NCI-H2029 treated with DMSO at 0.1 percent for 48 hours (cell line): Measurements from ENCODE around the gene SGMS1.
A peak's percentile ranks its signal among the peaks of the same experiment; 100 is the strongest.
"Not testable (repeated sequence)": the region's sequence is repeated elsewhere in the genome, so short reads cannot be mapped to it uniquely, and the experiment has no call there.

Experiments used
- DNase-seq: peaks from one replicate; lab custom pipeline; 2025; lab: John Stamatoyannopoulos, UW

The SGMS1 gene

DNA sequence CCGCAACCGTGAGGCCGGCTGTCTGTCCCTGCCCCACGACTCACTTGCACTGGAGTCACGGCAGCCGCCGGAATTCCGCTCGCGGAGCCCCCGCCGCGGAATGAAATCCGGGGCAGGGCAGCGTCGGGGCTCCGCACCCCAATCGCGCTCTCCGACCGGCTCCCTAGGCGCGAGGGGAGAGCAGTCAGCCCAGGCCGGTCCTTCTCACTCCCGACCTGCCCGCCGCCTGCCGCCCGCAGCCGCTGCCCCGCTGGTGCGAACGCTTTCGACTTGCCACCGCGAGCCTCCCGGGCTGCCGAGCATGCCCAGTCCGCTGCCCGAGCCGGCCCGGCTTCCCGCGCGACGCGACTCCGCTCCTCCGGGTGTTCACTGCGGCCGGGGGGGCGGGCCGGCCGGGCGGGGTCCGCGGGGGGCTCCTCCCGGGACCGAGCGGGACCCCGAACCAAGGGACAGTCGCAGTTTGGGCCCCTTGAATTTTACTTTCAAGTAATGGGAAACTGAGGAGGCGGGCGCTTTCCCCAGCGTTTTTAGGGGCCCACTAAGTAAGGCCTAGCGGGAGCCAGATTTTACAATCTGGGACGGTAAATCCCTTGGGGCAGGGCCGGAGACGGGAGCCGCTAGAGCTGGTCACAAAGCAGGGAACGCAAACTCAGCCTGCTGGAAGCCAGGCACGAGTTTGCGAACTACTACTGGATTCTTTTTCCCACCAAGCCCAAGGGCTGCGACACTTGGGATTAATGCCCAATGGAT is at the start of gene SGMS1:
Gene SGMS1, minus strand, starts transcription at position 294 of the 750 bp plus-strand sequence. CDS start 279,842 bp downstream, outside the sequence.
- no peak for DNase-seq

DNA sequence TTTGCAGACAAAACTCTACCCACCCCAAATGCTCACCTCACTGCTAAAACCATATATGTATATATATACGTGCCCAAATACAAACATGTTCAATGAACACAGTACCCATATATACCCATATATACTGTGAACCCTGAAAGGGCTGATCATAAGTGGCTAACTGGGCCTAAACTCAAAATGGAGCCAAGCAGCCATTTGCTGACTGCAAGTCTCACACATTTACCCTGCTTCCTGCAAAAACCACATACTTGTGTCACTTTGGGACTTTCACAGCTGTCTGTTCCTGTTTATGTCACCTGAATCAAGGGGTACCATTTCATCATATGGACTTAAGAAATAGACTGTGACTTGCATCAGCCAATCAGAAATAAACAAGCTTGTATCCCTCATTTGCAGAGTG is 48.4 kb upstream of the SGMS1 start:
- DNase-seq = not testable (repeated sequence)

DNA sequence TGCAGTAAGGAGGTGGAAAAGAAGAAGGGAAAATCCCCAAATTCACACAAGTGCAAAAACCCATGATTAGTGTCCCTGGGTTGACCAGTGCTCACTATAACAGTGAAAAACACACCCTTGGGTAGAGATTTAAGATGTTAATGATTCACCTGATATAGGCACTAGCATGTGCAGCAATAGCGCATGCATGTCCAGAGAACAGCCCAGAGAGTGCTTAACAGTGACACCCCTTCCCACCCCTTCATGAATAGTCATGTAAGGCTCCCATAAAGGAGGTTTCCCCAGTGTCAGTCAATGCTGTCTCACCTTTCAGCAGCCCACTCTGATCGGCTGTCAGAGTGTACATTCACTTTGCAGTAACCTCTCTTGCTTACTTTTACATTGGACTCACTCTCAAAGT is 47.9 kb upstream of the SGMS1 start:
- DNase-seq = not testable (repeated sequence)

DNA sequence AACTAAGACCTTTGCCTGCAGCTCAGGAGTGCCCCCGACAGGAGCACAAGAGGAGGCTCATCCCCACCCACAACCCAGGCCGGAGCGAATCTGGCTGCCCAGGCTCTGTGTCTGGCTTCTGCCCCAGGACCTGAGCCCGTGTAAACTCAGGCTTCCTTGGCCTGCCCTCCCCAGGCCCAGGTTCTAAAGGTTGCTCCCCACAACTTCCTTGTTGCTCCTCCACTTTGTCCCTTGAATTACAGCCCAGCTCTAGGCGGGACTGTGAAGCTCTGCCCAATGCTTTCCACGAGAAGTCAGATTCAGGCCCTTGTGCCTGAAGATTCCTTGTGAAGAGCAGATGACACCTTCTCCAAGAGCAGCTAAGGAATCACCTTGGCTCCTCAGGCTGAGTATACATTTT is 46.2 kb upstream of the SGMS1 start:
- not testable (repeated sequence) for DNase-seq

DNA sequence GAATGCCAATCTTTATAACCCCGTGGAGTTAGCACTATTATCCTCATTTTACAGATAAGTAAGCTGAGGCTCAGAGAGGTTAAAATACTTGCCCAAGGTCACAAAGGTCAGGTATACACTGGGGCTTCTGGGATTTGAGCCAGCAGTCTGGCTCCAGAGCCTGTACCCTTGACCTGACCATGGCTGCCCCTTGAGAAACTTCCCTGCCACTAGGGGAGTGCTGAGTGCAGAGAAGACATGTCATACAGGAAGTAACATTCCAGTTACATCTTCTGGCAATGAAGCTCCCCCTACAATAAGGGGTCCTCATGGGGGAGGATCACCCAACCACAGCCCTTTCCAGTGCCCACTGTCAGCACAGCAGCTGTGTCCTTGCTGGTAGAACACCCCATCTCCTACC is 43.6 kb upstream of the SGMS1 start:
- DNase-seq = not testable (repeated sequence)

DNA sequence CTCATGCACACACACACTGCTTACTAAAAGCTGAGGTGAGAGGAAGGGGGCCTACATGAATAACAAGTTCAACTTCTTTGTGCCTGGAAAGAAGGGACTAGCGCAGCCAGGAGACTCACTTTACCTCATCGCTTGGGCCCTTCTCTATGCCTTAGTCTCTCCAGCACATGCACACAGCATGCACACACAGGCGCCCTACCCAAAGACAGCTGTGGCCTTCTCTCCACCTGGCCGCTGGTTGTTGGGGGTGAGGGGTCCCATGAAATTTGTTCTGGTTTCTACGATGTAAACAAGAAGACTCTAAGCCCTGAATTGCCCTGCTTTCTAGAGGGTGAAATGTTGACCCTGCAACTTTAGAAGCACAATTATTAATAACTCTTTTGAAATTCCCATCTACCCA is 38.7 kb upstream of the SGMS1 start:
- not testable (repeated sequence) for DNase-seq

DNA sequence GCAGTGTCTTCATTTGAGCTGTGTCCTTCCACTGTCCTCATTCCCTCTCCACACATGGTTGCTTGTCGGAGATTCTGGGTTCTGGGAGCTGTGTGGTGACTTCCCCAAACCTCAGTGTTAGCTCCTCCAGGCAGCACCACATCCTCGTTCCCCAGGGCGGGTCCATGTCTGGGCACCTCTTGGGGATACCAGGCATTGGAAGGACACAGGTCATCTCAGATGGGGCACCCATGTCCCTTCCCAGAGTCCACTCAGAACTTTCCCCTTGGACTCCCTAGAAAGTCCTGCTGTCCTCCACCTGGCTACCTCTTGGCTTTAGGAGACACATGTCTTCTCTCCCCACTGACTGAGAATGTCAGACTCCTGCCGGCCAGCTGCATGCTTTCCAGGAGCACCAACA is 37.8 kb upstream of the SGMS1 start:
- DNase-seq = not testable (repeated sequence)

DNA sequence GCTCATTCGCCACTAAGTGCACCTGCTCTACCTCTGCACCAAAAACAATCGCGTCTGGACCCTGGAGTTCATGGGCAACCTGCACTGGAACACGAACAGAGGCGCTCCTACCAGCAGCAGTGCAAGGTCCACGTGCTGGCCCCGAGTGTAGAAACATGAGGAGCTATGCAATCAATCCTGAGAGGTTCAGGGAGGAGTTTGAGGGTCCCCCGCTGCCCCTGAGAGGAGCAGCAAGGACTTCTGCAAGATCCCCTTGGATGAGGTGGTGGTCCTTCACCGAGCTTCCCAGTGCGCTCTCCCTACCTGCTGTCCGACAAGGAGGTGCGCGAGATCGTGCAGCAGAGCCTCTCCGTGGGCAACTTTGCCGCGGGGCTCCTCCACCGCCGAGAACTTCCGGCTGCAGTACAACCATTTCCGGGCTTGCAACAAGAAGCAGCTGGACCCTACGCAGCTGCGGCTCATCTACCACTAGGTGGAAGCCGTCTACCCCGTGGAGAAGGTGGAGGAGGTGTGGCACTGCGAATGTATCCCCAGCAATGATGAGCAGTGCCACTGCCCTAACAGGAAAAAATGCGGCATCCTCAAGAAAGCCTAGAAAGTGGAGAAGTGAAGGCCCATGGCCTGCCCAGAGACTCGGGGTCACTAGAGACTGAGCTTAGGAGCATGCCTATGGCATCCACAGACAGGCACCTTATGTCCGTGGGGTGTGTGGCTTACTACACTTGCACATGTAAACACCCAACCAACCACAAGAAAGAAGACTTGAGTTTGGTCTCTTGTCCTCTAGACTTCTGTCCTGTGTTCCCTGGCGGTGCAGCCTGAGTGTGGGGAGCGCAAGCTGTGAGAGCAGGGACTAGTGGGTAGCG is 36.3 kb upstream of the SGMS1 start:
- peak; percentile 0 for DNase-seq

DNA sequence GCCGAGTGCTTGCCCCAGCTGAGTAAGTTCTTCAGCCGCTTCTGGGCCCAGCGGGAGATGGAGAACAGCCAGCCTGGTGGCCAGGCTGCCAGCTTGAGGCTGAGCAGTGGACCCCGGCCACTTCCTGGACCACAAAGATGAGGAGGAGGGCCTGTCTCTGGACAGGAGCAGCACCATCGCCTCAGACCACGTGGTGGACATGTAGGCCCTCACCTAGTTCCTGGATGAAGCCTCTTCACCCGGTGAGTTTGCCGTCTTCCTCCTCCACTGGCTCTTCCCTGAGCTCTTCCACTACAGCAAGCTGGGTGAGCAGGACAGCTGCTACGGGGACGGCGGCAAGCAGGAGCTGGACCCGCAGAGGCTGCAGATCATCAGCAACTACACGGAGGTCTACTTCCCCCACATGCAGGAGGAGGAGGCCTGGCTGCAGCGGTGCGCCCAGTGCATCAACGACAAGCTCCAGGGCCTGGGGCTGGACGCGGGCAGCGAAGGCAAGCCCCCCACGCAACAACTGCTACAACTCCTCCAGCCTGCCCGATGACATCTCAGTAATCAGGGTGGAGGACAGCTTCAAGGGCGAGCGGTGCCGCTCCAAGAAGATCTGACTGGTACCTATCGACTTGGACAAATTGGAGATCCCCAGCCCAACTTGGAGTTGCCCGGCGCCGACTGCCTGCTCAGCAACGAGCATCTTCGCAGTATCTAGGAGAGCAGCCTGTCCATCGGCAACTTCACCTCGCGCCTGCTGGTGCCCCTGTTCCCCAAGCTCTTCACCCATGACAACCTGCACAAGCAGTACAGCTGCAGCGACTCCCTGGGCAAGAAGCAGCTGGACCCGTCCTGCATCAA is 35.5 kb upstream of the SGMS1 start:
- DNase-seq = not testable (repeated sequence)

DNA sequence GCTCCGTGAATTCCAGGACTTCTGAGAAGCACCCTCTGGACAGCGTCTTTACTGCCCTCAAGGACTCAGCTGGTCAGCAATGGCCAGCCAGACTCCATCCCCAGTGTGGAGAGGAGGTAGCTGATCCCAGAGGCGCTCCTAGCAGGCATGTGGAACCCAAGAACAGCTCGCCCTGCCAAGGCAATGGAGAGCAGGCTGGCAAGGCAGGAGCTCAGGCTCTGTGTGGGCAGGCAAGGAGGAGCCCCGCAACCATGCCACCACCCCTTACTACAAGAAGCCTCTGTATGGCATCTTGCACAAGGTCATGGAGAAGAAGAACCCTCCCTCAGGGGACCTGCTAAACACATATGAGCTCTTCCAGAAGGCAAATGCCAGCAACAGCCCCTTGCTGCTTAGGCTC is 34.4 kb upstream of the SGMS1 start:
- no peak for DNase-seq

DNA sequence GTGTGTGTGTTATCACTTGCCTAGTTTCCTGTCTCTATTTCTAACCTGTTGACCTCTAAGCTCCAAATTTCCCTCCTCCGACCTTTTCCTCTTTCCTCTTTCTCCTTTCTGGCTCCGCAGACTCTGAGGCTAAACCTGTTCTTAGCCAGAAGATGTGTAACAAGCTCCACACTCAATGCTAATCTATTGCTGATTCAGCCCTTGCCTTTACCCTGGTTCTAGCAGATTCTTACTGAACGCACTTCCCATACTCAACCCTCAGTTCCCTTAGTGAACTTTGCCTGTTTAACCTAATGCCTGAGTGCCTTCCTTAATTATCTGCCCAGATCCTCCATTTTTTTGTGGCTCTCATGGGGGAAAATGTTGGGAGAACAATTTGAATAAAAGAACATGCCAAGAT is 30.0 kb upstream of the SGMS1 start:
- DNase-seq = no peak

DNA sequence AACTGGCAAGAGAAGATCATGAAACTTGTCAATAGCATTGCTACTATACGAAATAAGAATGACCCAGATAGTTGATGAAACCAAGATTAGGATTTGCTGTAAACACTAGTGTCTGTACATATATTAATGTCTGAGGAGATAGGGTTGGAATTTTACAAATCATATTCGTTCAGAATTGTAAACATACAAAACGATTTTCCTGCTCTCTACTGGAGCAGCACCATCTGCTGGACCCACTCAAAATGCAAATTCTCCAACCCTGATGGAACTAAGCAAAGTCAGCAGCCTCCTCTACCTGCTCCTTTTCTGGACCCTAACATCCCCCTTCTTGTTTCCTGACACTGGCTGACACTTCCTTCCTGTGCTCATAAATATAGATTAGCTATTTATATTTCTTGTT is 29.4 kb upstream of the SGMS1 start:
- no peak for DNase-seq

DNA sequence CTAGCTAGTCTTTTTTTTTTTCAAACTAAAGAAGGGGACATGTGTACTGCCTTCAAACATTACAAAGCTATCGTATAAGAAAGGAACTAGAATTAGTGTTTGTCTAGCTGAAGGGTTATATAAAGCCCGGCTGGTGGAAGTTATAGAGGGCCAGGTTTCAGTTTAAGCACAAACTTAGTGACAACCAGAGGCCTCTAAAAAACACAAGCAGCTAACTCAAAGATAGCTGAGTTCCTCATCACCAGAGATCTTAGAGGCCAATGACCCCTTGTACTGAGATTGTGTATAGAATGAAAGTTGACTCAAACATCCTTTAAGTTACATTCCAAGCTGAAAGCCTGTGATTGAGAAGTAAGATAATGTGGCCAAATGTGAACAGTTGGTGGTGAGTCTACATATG is 28.1 kb upstream of the SGMS1 start:
- no peak for DNase-seq

DNA sequence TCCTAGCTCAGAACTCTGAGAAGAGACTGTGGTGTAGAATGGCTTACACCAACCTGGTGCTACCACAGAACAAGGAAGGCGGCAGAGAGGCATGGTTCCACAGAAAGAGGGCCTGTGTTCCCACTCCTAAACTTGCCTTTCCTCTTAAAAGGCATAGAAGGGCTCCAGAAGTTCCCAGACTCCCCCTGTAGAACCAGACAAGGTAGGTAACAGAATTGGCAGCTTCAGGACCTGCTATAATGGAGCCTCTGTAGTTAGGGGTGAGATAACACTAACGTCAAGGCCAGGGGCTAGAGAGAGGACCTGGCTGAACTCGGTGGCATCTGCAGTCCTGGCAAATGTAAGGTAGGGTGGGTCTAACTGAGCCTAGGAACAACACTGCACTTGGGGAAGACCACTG is 26.7 kb upstream of the SGMS1 start:
- no peak for DNase-seq

DNA sequence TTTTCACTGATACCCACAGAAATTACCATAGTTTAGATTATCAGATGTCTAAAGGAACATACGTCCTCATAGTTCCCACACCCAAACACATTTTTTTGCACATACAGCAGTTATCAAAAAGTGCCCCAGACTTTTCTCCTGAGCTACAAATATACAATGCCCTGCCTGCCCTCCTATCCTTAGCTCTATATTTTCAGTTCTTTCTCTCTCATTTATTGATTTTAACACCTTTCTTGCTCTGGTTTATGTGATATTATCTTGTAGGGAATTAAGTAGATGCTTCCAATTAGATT is 25.1 kb upstream of the SGMS1 start:
- DNase-seq = no peak

DNA sequence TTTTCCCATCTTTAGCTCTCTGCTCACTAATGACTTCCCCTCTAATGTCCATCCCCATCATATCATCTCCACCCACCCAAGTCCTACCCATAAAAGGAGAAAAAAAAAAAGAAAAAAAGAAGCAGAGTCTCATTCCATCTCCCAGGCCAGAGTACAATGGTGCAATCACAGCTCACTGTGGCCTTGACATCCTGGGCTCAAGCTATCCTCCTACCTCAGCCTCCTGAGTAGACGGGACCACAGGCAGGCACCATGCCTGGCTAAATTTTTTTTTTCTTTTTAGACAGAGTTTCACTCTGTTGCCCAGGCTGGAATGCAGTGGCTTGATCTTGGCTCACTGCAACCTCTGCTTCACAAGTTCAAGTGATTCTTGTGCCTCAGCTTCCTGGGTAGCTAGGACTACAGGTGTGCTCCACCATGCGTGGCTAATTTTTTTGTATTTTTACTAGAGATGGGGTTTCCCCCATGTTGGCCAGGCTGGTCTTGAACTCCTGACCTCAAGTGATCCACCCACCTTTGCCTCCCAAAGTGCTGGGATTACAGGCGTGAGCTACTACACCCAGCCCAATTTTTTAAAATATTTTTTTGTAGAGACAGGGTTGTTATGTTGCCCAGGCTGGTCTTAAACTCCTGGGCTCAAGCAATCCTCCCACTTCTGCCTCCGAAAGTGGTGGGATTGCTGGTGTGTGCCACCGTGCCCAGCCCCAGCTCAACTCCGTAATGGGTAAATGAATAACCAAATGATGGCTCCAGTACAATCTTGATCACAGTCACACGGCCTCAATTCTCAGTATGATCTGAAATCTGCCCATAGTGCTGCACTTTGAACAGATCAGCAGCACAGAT is 24.6 kb upstream of the SGMS1 start:
- DNase-seq = no peak

DNA sequence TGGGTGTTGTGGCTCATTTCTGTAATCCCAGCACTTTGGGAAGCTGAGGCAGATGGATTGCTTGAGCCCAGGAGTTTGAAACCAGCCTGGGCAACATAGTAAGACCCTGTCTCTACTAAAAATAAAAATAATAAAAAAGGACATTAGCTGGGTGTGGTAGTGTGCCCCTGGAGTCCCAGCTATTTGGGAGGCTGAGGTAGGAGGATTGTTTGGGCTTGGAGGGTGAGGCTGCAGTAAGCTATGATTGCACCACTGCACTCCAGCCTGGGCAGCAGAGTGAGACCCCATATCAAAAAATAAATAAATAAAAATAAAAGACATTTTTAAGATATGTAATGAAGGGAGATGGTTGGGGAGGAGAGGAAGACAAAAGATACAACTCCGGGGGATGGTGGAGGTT is 23.6 kb upstream of the SGMS1 start:
- not testable (repeated sequence) for DNase-seq

DNA sequence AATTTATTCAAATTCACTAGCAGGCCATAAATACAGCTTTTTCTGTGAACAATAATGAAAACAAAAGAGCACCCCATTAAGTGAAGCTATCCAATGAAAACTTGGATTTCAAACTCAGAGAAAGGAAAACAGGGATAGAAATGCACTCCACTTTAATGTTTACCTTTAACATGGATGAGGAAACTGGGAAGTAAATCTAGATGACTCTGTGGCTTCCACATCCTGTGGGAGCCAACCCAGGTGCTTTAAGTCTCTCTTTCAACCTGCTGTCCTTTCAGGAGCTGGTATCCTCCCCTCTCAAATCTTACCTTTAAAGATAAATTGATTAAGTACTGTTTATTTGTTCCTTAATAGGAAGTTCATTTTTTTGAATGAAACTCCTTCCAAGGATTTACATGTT is 21.5 kb upstream of the SGMS1 start:
- DNase-seq = no peak

DNA sequence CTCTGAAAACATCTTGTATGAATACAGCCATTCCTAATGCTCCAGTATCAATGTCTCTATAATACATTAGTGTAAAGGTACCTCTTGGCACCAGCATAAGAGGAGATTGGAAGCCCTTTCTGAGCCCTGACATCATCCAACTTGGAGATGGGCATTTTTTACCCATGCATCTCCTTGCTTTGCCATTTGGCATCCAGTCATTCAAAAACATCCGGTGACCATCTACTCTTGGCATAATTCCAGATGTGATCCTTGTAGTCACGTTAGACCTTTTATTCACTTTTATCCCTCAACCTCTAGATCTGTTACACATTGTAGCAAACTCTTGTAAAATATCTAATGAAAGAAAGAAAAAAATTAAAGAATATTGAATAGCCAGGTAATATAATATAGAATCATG is 17.9 kb upstream of the SGMS1 start:
- no peak for DNase-seq

DNA sequence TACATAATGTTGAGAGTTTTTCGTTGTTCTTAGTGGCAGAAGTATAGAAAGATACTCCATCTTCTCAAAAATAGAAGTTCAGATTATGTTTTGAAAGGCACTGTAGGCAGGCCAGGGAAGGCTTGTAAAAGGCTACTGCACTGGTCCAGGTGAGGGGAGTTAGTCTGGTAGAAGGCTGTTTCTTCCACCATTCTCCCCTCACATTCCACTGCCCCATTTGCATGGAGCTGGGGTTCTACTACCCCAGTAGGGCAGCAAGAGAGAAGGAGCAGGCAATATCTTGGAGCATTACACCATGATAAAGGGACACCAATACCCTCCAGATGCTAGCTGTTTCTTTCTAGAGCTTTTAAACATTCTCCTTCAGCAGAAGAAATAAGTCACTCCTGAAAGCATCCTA is 16.5 kb upstream of the SGMS1 start:
- DNase-seq = no peak
